K562 (cell line): ENCODE data around the gene POLR2L. TPM values are rescaled to one million over a fixed set of nuclear protein-coding genes. Genes with fewer than 3 reads are reported as not detected.
A peak's percentile ranks its signal among the peaks of the same experiment; 100 is the strongest.

Source experiments
- BRD9 ChIP-seq: fragments of 450-650 bp; IDR thresholded peaks from 2 replicates; pipeline ENCODE4 v1.6.1; 2018; ENCODE audit warnings: low read depth; ENCODE audit not compliant: partially characterized antibody
- CXXC5 ChIP-seq: fragments of 250-450 bp; sonication (Bioruptor Pico); IDR thresholded peaks from 2 replicates; pipeline ENCODE4 v1.8.0; 2022; ENCODE audit warnings: inconsistent platforms, mild to moderate bottlenecking, moderate library complexity
- ESRRA ChIP-seq: fragments of 450-650 bp; IDR thresholded peaks from 2 replicates; pipeline ENCODE4 v1.6.1; 2014; ENCODE audit warnings: low read depth, mild to moderate bottlenecking, moderate library complexity, borderline replicate concordance
- NRF1 ChIP-seq, 2 experiments: fragments of 450-650 bp; IDR thresholded peaks in 1 of 2; conservative IDR thresholded peaks in 1 of 2; 2 replicates each; pipeline ENCODE4 v1.6.1; 2014; ENCODE audit warnings: mild to moderate bottlenecking in 2 of 2
- RBM22 ChIP-seq: fragments of 200-400 bp; formaldehyde crosslinking; IDR thresholded peaks from 2 replicates; pipeline ENCODE4 v1.6.1; 2018; ENCODE audit warnings: low read length, low read depth; ENCODE audit not compliant: poor library complexity, severe bottlenecking
- polyA plus RNA-seq, 8 experiments: library from polyadenylated mRNA; depleted of rRNA in 4 of 8; stranded (reverse) in 5 of 8; unstranded in 3 of 8; fragments of >200 nt; fragmentation: Nextera tagmentation in 2 of 8; fragmentation: Illumina TruSeq in 1 of 8; extraction: Ambion mirVana in 2 of 8; extraction: Trizol in 1 of 8; gene quantifications; 2 replicates each; pipeline versions ENCODE4 v1.2.1 to v1.2.3, GENCODE V29; 2011 to 2014; ENCODE audit warnings: inconsistent platforms in 1 of 8, missing spikeins in 1 of 8
- total RNA-seq, 7 experiments: library from RNA; depleted of rRNA in 6 of 7; stranded (reverse); fragments of >200 nt in 6 of 7; fragmentation: Illumina TruSeq in 2 of 7; extraction: Trizol in 2 of 7; gene quantifications; 2 replicates each; pipeline versions ENCODE4 v1.2.1 to v1.2.3, GENCODE V29; 2011 to 2021; ENCODE audit warnings: low replicate concordance in 1 of 7
- TF ChIP-seq, protein P1 (sequence below): fragments of 450-650 bp; IDR thresholded peaks from 2 replicates; pipeline ENCODE4 v1.6.1; 2016; ENCODE audit warnings: mild to moderate bottlenecking, moderate library complexity
- TF ChIP-seq, protein P2 (sequence below): sonication (generic); formaldehyde crosslinking; IDR thresholded peaks from 2 replicates; pipeline ENCODE4 v1.8.0; 2023; ENCODE audit warnings: mild to moderate bottlenecking, missing genetic modification reagents
- TF ChIP-seq, protein P3 (sequence below): sonication (generic); IDR thresholded peaks from 2 replicates; pipeline ENCODE4 v1.6.1; 2016
- TF ChIP-seq, protein P4 (sequence below), 2 experiments: fragments of 450-650 bp; conservative IDR thresholded peaks; 2 replicates each; pipeline ENCODE4 v1.6.1; 2017; ENCODE audit warnings: mild to moderate bottlenecking in 2 of 2, moderate library complexity in 2 of 2
- TF ChIP-seq, protein P5 (sequence below): sonication (generic); formaldehyde crosslinking; IDR thresholded peaks from 2 replicates; pipeline ENCODE4 v1.9.0; 2022; ENCODE audit warnings: mild to moderate bottlenecking, missing genetic modification reagents

Gene POLR2L
- total and polyA plus RNA-seq, 9 of the 15 experiments (the other 6 are each of a cell fraction or from before 2014, with no cell fraction given): 38.3 to 688 (median 108) TPM

DNA sequence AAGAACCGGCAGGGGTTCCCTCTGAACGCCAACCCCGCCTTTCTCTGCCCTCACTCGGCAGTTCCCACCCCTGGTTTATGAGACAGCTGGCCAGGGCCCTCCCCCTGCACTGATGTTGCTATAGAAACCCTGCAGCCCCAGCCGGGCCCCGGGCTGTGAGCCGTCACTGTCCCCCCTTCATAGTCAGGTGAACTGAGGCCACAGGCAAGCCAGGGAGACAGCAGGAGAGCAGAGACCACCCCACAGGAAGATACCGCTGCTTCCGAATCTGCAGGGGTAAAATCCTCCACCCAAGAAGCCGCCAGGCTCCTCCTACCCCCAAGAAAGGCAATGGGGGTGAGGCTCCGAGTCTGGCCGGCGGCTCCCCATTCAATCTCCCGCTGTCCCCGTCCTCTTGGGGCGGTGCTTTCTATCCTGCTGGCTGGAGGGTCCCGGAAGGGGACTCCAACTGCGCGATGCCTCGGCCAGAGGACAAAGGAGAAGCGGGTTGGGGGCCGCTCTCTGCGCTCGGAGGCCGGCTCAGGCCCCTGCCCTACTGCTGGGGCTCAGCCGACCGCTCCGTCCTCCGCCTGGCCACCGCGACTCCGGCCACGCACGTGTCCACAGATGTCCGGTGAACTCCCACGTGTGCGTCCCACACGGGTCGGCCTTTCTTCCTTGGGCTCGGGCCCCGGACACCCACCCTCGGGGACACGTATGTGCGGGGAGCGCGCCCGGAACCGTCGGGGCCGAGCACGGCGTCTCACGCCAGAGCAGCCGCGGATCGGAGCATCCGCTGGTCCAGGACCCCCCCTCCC lies 44.8 kb downstream of the POLR2L start (continued):
- TF ChIP-seq, protein P1, sequence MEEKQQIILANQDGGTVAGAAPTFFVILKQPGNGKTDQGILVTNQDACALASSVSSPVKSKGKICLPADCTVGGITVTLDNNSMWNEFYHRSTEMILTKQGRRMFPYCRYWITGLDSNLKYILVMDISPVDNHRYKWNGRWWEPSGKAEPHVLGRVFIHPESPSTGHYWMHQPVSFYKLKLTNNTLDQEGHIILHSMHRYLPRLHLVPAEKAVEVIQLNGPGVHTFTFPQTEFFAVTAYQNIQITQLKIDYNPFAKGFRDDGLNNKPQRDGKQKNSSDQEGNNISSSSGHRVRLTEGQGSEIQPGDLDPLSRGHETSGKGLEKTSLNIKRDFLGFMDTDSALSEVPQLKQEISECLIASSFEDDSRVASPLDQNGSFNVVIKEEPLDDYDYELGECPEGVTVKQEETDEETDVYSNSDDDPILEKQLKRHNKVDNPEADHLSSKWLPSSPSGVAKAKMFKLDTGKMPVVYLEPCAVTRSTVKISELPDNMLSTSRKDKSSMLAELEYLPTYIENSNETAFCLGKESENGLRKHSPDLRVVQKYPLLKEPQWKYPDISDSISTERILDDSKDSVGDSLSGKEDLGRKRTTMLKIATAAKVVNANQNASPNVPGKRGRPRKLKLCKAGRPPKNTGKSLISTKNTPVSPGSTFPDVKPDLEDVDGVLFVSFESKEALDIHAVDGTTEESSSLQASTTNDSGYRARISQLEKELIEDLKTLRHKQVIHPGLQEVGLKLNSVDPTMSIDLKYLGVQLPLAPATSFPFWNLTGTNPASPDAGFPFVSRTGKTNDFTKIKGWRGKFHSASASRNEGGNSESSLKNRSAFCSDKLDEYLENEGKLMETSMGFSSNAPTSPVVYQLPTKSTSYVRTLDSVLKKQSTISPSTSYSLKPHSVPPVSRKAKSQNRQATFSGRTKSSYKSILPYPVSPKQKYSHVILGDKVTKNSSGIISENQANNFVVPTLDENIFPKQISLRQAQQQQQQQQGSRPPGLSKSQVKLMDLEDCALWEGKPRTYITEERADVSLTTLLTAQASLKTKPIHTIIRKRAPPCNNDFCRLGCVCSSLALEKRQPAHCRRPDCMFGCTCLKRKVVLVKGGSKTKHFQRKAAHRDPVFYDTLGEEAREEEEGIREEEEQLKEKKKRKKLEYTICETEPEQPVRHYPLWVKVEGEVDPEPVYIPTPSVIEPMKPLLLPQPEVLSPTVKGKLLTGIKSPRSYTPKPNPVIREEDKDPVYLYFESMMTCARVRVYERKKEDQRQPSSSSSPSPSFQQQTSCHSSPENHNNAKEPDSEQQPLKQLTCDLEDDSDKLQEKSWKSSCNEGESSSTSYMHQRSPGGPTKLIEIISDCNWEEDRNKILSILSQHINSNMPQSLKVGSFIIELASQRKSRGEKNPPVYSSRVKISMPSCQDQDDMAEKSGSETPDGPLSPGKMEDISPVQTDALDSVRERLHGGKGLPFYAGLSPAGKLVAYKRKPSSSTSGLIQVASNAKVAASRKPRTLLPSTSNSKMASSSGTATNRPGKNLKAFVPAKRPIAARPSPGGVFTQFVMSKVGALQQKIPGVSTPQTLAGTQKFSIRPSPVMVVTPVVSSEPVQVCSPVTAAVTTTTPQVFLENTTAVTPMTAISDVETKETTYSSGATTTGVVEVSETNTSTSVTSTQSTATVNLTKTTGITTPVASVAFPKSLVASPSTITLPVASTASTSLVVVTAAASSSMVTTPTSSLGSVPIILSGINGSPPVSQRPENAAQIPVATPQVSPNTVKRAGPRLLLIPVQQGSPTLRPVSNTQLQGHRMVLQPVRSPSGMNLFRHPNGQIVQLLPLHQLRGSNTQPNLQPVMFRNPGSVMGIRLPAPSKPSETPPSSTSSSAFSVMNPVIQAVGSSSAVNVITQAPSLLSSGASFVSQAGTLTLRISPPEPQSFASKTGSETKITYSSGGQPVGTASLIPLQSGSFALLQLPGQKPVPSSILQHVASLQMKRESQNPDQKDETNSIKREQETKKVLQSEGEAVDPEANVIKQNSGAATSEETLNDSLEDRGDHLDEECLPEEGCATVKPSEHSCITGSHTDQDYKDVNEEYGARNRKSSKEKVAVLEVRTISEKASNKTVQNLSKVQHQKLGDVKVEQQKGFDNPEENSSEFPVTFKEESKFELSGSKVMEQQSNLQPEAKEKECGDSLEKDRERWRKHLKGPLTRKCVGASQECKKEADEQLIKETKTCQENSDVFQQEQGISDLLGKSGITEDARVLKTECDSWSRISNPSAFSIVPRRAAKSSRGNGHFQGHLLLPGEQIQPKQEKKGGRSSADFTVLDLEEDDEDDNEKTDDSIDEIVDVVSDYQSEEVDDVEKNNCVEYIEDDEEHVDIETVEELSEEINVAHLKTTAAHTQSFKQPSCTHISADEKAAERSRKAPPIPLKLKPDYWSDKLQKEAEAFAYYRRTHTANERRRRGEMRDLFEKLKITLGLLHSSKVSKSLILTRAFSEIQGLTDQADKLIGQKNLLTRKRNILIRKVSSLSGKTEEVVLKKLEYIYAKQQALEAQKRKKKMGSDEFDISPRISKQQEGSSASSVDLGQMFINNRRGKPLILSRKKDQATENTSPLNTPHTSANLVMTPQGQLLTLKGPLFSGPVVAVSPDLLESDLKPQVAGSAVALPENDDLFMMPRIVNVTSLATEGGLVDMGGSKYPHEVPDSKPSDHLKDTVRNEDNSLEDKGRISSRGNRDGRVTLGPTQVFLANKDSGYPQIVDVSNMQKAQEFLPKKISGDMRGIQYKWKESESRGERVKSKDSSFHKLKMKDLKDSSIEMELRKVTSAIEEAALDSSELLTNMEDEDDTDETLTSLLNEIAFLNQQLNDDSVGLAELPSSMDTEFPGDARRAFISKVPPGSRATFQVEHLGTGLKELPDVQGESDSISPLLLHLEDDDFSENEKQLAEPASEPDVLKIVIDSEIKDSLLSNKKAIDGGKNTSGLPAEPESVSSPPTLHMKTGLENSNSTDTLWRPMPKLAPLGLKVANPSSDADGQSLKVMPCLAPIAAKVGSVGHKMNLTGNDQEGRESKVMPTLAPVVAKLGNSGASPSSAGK: no peak
- TF ChIP-seq, protein P2, sequence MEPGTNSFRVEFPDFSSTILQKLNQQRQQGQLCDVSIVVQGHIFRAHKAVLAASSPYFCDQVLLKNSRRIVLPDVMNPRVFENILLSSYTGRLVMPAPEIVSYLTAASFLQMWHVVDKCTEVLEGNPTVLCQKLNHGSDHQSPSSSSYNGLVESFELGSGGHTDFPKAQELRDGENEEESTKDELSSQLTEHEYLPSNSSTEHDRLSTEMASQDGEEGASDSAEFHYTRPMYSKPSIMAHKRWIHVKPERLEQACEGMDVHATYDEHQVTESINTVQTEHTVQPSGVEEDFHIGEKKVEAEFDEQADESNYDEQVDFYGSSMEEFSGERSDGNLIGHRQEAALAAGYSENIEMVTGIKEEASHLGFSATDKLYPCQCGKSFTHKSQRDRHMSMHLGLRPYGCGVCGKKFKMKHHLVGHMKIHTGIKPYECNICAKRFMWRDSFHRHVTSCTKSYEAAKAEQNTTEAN (CRISPR knock-in tag): no peak
- peak; percentile 72 for TF ChIP-seq CXXC5 (CRISPR knock-in tag)
- no peak for TF ChIP-seq ESRRA
- TF ChIP-seq RBM22: peak; percentile 53
- TF ChIP-seq, protein P3, sequence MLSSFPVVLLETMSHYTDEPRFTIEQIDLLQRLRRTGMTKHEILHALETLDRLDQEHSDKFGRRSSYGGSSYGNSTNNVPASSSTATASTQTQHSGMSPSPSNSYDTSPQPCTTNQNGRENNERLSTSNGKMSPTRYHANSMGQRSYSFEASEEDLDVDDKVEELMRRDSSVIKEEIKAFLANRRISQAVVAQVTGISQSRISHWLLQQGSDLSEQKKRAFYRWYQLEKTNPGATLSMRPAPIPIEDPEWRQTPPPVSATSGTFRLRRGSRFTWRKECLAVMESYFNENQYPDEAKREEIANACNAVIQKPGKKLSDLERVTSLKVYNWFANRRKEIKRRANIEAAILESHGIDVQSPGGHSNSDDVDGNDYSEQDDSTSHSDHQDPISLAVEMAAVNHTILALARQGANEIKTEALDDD: no peak
- TF ChIP-seq BRD9: no peak
- TF ChIP-seq, protein P4, sequence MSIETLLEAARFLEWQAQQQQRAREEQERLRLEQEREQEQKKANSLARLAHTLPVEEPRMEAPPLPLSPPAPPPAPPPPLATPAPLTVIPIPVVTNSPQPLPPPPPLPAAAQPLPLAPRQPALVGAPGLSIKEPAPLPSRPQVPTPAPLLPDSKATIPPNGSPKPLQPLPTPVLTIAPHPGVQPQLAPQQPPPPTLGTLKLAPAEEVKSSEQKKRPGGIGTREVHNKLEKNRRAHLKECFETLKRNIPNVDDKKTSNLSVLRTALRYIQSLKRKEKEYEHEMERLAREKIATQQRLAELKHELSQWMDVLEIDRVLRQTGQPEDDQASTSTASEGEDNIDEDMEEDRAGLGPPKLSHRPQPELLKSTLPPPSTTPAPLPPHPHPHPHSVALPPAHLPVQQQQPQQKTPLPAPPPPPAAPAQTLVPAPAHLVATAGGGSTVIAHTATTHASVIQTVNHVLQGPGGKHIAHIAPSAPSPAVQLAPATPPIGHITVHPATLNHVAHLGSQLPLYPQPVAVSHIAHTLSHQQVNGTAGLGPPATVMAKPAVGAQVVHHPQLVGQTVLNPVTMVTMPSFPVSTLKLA (conservative IDR thresholded peaks at IDR 0.05): peak; percentile 84 to 91
- TF ChIP-seq, protein P5, sequence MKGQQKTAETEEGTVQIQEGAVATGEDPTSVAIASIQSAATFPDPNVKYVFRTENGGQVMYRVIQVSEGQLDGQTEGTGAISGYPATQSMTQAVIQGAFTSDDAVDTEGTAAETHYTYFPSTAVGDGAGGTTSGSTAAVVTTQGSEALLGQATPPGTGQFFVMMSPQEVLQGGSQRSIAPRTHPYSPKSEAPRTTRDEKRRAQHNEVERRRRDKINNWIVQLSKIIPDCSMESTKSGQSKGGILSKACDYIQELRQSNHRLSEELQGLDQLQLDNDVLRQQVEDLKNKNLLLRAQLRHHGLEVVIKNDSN (CRISPR knock-in tag): peak; percentile 63
- TF ChIP-seq NRF1 (conservative IDR thresholded peaks at IDR 0.05 in 1 of 2, IDR thresholded peaks at IDR 0.05 in 1 of 2): peak; percentile 6 to 35; a peak in 1 of 4 replicates
